Measurements from ENCODE around the gene CIC.

DNA sequence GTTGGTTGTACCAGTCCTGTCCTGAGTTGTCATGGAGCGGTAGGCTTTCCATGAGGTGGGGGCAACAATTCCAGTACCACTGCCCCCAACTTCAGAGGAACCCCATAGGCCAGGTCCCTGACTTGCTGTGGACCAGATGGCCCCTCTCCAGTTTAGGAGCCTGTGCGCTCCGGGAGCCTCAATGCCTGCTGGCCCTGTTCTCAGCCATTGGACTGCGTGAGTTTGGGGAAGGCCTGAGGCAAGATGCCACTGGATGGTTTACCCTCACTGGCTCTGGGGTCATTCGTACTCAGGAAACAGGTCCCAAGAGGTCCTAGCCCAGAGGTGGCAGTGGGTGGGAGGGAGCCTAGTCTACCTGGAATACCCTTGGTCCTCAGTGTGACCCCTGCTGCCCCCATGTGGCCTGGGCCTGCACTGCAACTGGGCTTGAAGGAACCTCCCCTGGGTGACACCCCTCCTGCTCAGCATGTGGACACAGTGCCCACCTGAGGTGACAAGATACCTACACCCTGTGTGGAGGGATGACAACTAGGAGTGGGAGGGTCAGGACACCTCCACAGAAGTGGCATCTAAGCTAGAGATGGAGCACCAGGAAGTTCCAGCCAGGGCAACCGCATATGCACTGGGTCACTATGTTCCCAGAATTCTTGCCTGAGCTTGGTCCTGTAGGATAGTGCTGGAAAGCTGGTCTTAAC is 26.9 kb downstream of the CIC start:
- TF ChIP-seq, protein P1, sequence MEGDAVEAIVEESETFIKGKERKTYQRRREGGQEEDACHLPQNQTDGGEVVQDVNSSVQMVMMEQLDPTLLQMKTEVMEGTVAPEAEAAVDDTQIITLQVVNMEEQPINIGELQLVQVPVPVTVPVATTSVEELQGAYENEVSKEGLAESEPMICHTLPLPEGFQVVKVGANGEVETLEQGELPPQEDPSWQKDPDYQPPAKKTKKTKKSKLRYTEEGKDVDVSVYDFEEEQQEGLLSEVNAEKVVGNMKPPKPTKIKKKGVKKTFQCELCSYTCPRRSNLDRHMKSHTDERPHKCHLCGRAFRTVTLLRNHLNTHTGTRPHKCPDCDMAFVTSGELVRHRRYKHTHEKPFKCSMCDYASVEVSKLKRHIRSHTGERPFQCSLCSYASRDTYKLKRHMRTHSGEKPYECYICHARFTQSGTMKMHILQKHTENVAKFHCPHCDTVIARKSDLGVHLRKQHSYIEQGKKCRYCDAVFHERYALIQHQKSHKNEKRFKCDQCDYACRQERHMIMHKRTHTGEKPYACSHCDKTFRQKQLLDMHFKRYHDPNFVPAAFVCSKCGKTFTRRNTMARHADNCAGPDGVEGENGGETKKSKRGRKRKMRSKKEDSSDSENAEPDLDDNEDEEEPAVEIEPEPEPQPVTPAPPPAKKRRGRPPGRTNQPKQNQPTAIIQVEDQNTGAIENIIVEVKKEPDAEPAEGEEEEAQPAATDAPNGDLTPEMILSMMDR (IDR thresholded peaks at IDR 0.05) = peak; percentile 89 to 96 (median 94)
- peak in 1 of 2 donors; percentile 10 for TF ChIP-seq POLR2A (IDR thresholded peaks at IDR 0.05)
